Measurements from ENCODE around the gene MRPL58.

The MRPL58 gene

GRCh38 chr17:75004371-75004770 is 8.1 kb upstream of the MRPL58 start (continued):
- no peak for TF ChIP-seq KLF16 (tag by site-specific recombination; IDR thresholded peaks at IDR 0.05)
- TF ChIP-seq PBX3 (CRISPR knock-in tag; IDR thresholded peaks at IDR 0.05), result no peak
- TF ChIP-seq IKZF3 (tag by site-specific recombination; IDR thresholded peaks at IDR 0.05), result no peak
- no peak for TF ChIP-seq ZNF223 (tag by site-specific recombination; IDR thresholded peaks at IDR 0.05)

GRCh38 chr17:75005291-75005690 is 7.2 kb upstream of the MRPL58 start:
- TF ChIP-seq IKZF3 (tag by site-specific recombination; IDR thresholded peaks at IDR 0.05), result no peak
- TF ChIP-seq ZFHX2 (tag by site-specific recombination; conservative IDR thresholded peaks at IDR 0.05), result no peak
- TF ChIP-seq ZNF175 (tag by site-specific recombination; IDR thresholded peaks at IDR 0.05), result no peak
- TF ChIP-seq ZNF37A (tag by site-specific recombination; IDR thresholded peaks at IDR 0.05), result no peak
- TF ChIP-seq ZNF280D (tag by site-specific recombination; IDR thresholded peaks at IDR 0.05), result no peak
- no peak for TF ChIP-seq ZNF2 (tag by site-specific recombination; IDR thresholded peaks at IDR 0.05)
- no peak for TF ChIP-seq ZNF707 (tag by site-specific recombination; IDR thresholded peaks at IDR 0.05)
- TF ChIP-seq ZEB2 (tag by site-specific recombination; IDR thresholded peaks at IDR 0.05), result no peak
- TF ChIP-seq ZNF501 (tag by site-specific recombination; IDR thresholded peaks at IDR 0.05), result no peak
- TF ChIP-seq ZFP37 (tag by site-specific recombination; IDR thresholded peaks at IDR 0.05), result no peak
- TF ChIP-seq BCL11A (tag by site-specific recombination; IDR thresholded peaks at IDR 0.05; ENCODE audit: low read depth), result no peak
- TF ChIP-seq ZSCAN23 (tag by site-specific recombination; IDR thresholded peaks at IDR 0.05), result no peak
- no peak for TF ChIP-seq ZNF324 (tag by site-specific recombination; IDR thresholded peaks at IDR 0.05)
- TF ChIP-seq ZNF544 (tag by site-specific recombination; IDR thresholded peaks at IDR 0.05), result no peak
- no peak for TF ChIP-seq ZNF837 (tag by site-specific recombination; IDR thresholded peaks at IDR 0.05)
- TF ChIP-seq RBAK (tag by site-specific recombination; IDR thresholded peaks at IDR 0.05), result no peak
- no peak for TF ChIP-seq REST (tag by site-specific recombination; IDR thresholded peaks at IDR 0.05)
- TF ChIP-seq REPIN1 (tag by site-specific recombination; IDR thresholded peaks at IDR 0.05; ENCODE audit: low read depth), result no peak
- no peak for TF ChIP-seq HOXA7 (CRISPR knock-in tag; IDR thresholded peaks at IDR 0.05; ENCODE audit: borderline replicate concordance)
- H3K36me3 ChIP-seq (ENCODE audit: control insufficient read depth in 2 of 2, insufficient read depth in 1 of 2, low read length in 2 of 2), result peaks cover 3 to 41% of the 10 kb centered on the region in 2 experiments; a peak in 2 of 3 replicates
- ChIA-PET POLR2A (interaction anchor here (0.5 to 1.9 kb wide), 3 partner anchors 17 to 212 kb away, joined by 3 to 7 read pairs (median 3); partner anchors contain the start of gene CDR2L), CTCF (interaction anchor here (0.7 to 4.0 kb wide), 3 partner anchors 17 to 162 kb away, joined by 3 to 37 read pairs (median 3); no protein-coding TSS in a partner anchor)
- H3K9me3 ChIP-seq (ENCODE audit: control insufficient read depth, insufficient read depth, low read depth, low read length), result no peaks in the 10 kb centered on the region
- H3K4me3 ChIP-seq (ENCODE audit: low read depth, low read length), result no peak overlapping the region
- H3K27ac ChIP-seq (ENCODE audit: extremely low read depth, low read depth, low read length), result no peak overlapping the region
- H3K4me1 ChIP-seq (ENCODE audit: control insufficient read depth, insufficient read depth, low read length), result peaks cover 7% of the 10 kb centered on the region; the same call in 1 of the 2 replicates
